ENCODE data around the gene MEIOSIN. TPM values are rescaled to one million over a fixed set of nuclear protein-coding genes. Genes with fewer than 3 reads are reported as not detected.
"Not testable (repeated sequence)": the region's sequence is repeated elsewhere in the genome, so short reads cannot be mapped to it uniquely, and the experiment has no call there.

Gene MEIOSIN
- total RNA-seq, 2 donors from 2014 or later = not detected

DNA sequence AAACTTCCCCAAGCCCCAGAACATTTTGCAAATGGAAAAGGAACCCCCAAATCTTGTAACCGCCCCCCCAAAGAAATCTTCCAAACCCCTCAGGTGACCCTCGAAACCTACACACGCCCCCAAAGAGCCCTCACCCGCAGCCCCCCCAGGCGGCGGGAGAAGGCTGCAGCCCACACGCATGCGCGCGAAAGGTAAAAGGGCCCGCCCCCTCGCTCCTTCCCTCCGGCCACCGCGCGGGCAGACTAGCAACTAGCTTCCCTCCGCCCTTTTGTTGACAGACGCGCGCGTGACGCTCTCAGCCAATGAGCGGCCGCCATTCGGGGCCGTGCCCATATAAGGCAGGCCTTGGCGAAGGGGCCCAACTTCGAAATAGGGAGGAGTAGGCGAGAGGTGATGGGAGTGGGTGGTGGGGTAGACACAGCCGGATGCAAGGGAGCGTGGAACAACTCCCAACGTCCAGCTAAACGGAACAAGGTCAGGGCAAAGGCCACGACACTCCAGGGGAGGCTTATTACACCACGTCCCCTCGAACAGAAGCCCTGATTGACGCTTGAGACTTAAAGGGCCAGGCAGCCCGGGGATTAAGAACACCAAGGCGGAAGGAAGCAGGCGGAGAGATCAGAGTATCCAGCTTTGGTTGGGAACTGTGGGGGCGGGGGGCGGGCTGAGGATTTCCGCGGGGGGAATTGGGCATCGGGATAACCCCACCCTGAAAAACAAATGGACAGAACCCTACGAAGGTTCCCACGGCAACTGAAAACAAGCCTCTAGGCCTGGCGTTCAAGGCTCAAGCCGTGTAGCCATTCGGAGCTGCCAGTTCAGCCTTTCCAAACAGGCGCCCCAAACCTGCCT lies 15.9 kb upstream of the MEIOSIN start:
- H3K4me3 Mint-ChIP-seq = peak overlapping the region; percentile 92
- H3K4me1 Mint-ChIP-seq = peaks cover 26% of the 10 kb centered on the region
- no peaks in the 10 kb centered on the region for H3K27me3 ChIP-seq (ENCODE audit: control insufficient read depth, insufficient read depth, low read length, poor library complexity, severe bottlenecking)
- H3K27me3 Mint-ChIP-seq (ENCODE audit: insufficient read depth) = no peaks in the 10 kb centered on the region
- peaks cover 24% of the 10 kb centered on the region for H3K36me3 ChIP-seq (ENCODE audit: control insufficient read depth, insufficient read depth, low read length)
- no peaks in the 10 kb centered on the region for H3K9me3 Mint-ChIP-seq
- peak; percentile 100 for DNase-seq
- no peak for TF ChIP-seq CTCF (conservative IDR thresholded peaks at IDR 0.05)
- peak overlapping the region; percentile 99 for H3K27ac Mint-ChIP-seq
- H3K9ac ChIP-seq (ENCODE audit: extremely low read depth, low read length, poor library complexity, severe bottlenecking) = peak overlapping the region; percentile 95
- peak overlapping the region; percentile 91 for H3K4me3 ChIP-seq (ENCODE audit: low read length)
- WGBS, 2 experiments (ENCODE audit: insufficient coverage in 1 of 2, insufficient read length in 1 of 2) = 1% methylated on average over 24 to 51 of the region's 51 CpGs
- H3K4me1 ChIP-seq (ENCODE audit: control insufficient read depth, insufficient read depth, low read length) = peaks cover 5% of the 10 kb centered on the region
- H3K9me3 ChIP-seq (ENCODE audit: control insufficient read depth, low read length) = no peaks in the 10 kb centered on the region
- peak overlapping the region; percentile 89 for H3K27ac ChIP-seq (ENCODE audit: low read depth, low read length)
- H3K36me3 Mint-ChIP-seq (ENCODE audit: low read depth) = peaks cover 32% of the 10 kb centered on the region

DNA sequence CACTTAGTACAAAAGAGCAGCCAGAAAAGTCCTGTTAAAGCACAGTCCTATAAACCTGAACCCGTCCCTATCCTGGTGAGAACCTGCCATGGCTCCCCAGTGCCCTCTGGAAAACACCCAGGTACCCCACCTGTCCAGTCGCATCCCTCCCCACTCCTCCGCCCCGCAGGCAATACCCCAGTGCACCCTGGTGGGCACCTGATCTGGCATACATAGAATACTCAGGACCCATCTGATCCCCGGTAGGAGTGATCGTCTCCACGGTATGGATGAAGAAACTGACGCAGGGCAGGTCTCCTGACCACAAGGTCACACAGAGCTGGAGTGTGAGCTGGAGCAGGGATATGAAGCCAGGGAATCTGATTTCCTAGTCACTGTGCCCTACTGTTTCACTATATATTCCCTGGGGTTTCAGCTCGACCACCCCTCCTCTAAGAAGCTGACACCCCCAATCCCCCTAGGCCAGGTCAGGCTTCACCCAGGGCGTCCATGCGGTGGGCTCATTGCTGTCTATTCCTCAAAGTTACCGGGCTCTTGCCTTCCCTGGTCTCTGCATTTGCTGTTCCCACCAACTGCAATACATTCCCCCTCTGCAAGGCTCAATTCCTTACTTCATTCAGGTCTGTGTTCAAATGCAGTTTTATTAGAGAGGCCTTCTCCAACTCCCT lies 15.1 kb upstream of the MEIOSIN start:
- Mint-ChIP-seq H3K4me1 (peaks cover 26% of the 10 kb centered on the region), H3K9me3 (no peaks in the 10 kb centered on the region), H3K36me3 (ENCODE audit: low read depth) (peaks cover 33% of the 10 kb centered on the region), H3K27me3 (ENCODE audit: insufficient read depth) (no peaks in the 10 kb centered on the region), H3K4me3 (peak overlapping the region; percentile 92), H3K27ac (peak overlapping the region; percentile 99)
- Histone ChIP-seq H3K4me3 (ENCODE audit: low read length) (peak overlapping the region; percentile 77), H3K9ac (ENCODE audit: extremely low read depth, low read length, poor library complexity, severe bottlenecking) (peak overlapping the region; percentile 66), H3K36me3 (ENCODE audit: control insufficient read depth, insufficient read depth, low read length) (peaks cover 31% of the 10 kb centered on the region), H3K4me1 (ENCODE audit: control insufficient read depth, insufficient read depth, low read length) (peaks cover 5% of the 10 kb centered on the region), H3K9me3 (ENCODE audit: control insufficient read depth, low read length) (no peaks in the 10 kb centered on the region), H3K27ac (ENCODE audit: low read depth, low read length) (peak overlapping the region; percentile 89), H3K27me3 (ENCODE audit: control insufficient read depth, insufficient read depth, low read length, poor library complexity, severe bottlenecking) (no peaks in the 10 kb centered on the region)
- WGBS, 2 experiments (ENCODE audit: insufficient coverage in 1 of 2, insufficient read length in 1 of 2) = 59 to 64% methylated on average over 9 to 12 of the region's 12 CpGs
- no peak for TF ChIP-seq CTCF (conservative IDR thresholded peaks at IDR 0.05)
- no peak for DNase-seq

GRCh38 chr19:45720065-45720464 lies 13.2 kb upstream of the MEIOSIN start:
- not testable (repeated sequence) for H3K9ac ChIP-seq (ENCODE audit: extremely low read depth, low read length, poor library complexity, severe bottlenecking); H3K27me3 Mint-ChIP-seq (ENCODE audit: insufficient read depth); H3K27me3 ChIP-seq (ENCODE audit: control insufficient read depth, insufficient read depth, low read length, poor library complexity, severe bottlenecking); H3K9me3 ChIP-seq (ENCODE audit: control insufficient read depth, low read length); H3K9me3 Mint-ChIP-seq; H3K4me3 Mint-ChIP-seq; H3K27ac Mint-ChIP-seq; H3K27ac ChIP-seq (ENCODE audit: low read depth, low read length); DNase-seq; H3K4me3 ChIP-seq (ENCODE audit: low read length); H3K4me1 ChIP-seq (ENCODE audit: control insufficient read depth, insufficient read depth, low read length)
- WGBS, 2 experiments (ENCODE audit: insufficient coverage in 1 of 2, insufficient read length in 1 of 2) = 93 to 94% methylated on average over 8 to 11 of the region's 11 CpGs
- peaks cover 46% of the 10 kb centered on the region for H3K36me3 Mint-ChIP-seq (ENCODE audit: low read depth)
- peaks cover 26% of the 10 kb centered on the region for H3K4me1 Mint-ChIP-seq
- H3K36me3 ChIP-seq (ENCODE audit: control insufficient read depth, insufficient read depth, low read length) = peaks cover 40% of the 10 kb centered on the region

GRCh38 chr19:45728683-45729082 lies 4.6 kb upstream of the MEIOSIN start:
- peak overlapping the region; percentile 44 for H3K27ac Mint-ChIP-seq
- peaks cover 13% of the 10 kb centered on the region for H3K36me3 Mint-ChIP-seq (ENCODE audit: low read depth)
- not testable (repeated sequence) for H3K27ac ChIP-seq (ENCODE audit: low read depth, low read length); H3K27me3 Mint-ChIP-seq (ENCODE audit: insufficient read depth); H3K4me3 ChIP-seq (ENCODE audit: low read length); H3K9ac ChIP-seq (ENCODE audit: extremely low read depth, low read length, poor library complexity, severe bottlenecking); H3K9me3 ChIP-seq (ENCODE audit: control insufficient read depth, low read length); H3K36me3 ChIP-seq (ENCODE audit: control insufficient read depth, insufficient read depth, low read length); H3K4me1 ChIP-seq (ENCODE audit: control insufficient read depth, insufficient read depth, low read length); H3K4me3 Mint-ChIP-seq; H3K27me3 ChIP-seq (ENCODE audit: control insufficient read depth, insufficient read depth, low read length, poor library complexity, severe bottlenecking); H3K9me3 Mint-ChIP-seq; DNase-seq
- H3K4me1 Mint-ChIP-seq = peaks cover 12% of the 10 kb centered on the region
- WGBS, 2 experiments (ENCODE audit: insufficient coverage in 1 of 2, insufficient read length in 1 of 2) = 90 to 95% methylated on average over 9 to 18 of the region's 18 CpGs
